Endothelial cell of umbilical vein (primary cell): Measurements from ENCODE around the gene HGFAC. TPM values are rescaled to one million over a fixed set of nuclear protein-coding genes. Genes with fewer than 3 reads are reported as not detected.

Source experiments
- BruUV-seq: library from RNA; stranded (reverse); fragments of 400-500 nt; replicated peaks from 2 replicates; lab custom pipeline; 2021; lab: Mats Ljungman, UMichigan
- CTCF ChIA-PET: fragments of 300-600, 350-600 bp; sonication (Branson Sonifier 250); formaldehyde crosslinking; loops from one replicate; lab custom pipeline; 2021; ENCODE audit warnings: antibody characterized with exemption, inconsistent platforms; lab: Charles Lee
- POLR2A ChIA-PET: fragments of 300-600, 350-600 bp; sonication (Branson Sonifier 250); formaldehyde crosslinking; loops from one replicate; lab custom pipeline; 2021; ENCODE audit warnings: antibody characterized with exemption, inconsistent platforms; lab: Charles Lee
- DNase-seq: peaks from one replicate; pipeline ENCODE4 v3.0.0-alpha.2; 2011; ENCODE audit warnings: low read depth, low spot score
- FAIRE-seq: peaks from 2 replicates; lab custom pipeline; 2011; peaks lifted over from hg19 to GRCh38; lab: Jason Lieb, UNC
- H2AFZ ChIP-seq: 2 replicates; pipeline ENCODE4 v1.6.0; 2012; ENCODE audit warnings: low read depth, low read length, control low read depth, inconsistent platforms
- H3K27ac ChIP-seq: 2 replicates; pipeline ENCODE4 v1.5.1; 2011; ENCODE audit warnings: low read depth, mild to moderate bottlenecking, control low read depth, low read length, moderate library complexity; ENCODE audit not compliant: insufficient read depth
- H3K27me3 ChIP-seq, 2 experiments: 2 replicates each; pipeline versions ENCODE4 v1.6.0 to v1.6.1; 2011; ENCODE audit warnings: low read length in 2 of 2, mixed read lengths in 1 of 2; ENCODE audit not compliant: control insufficient read depth in 2 of 2, insufficient read depth in 2 of 2
- H3K36me3 ChIP-seq, 2 experiments: 2 replicates in 1 of 2; 3 replicates in 1 of 2; pipeline ENCODE4 v1.5.1; 2011; ENCODE audit warnings: low read length in 2 of 2, mild to moderate bottlenecking in 1 of 2, moderate library complexity in 1 of 2; ENCODE audit not compliant: control insufficient read depth in 2 of 2, insufficient read depth in 2 of 2; ENCODE audit errors: extremely low read depth in 1 of 2
- H3K4me1 ChIP-seq: 3 replicates; pipeline ENCODE4 v1.5.1; 2011; ENCODE audit warnings: mild to moderate bottlenecking, low read length; ENCODE audit not compliant: control insufficient read depth, insufficient read depth; ENCODE audit errors: extremely low read depth
- H3K4me2 ChIP-seq: 2 replicates; pipeline ENCODE4 v1.6.1; 2011; ENCODE audit warnings: low read length, control low read depth, mixed read lengths; ENCODE audit not compliant: insufficient read depth
- H3K4me3 ChIP-seq, 3 experiments: fragments of 200-600 bp in 1 of 3; sonication (generic), shearing (Covaris generic) in 1 of 3; replicated peaks in 1 of 3; 2 replicates each; pipeline ENCODE4 v1.5.1; 2011 to 2016; ENCODE audit warnings: control low read depth in 3 of 3, low read length in 3 of 3, mild to moderate bottlenecking in 2 of 3, inconsistent platforms in 1 of 3, low read depth in 1 of 3, moderate library complexity in 1 of 3; ENCODE audit not compliant: insufficient read depth in 1 of 3
- H3K79me2 ChIP-seq: 2 replicates; pipeline ENCODE4 v1.6.0; 2012; ENCODE audit warnings: low read length, inconsistent platforms; ENCODE audit not compliant: control insufficient read depth, insufficient read depth
- H3K9ac ChIP-seq: replicated peaks from 2 replicates; pipeline ENCODE3; 2011; ENCODE audit warnings: low read length, control low read depth; ENCODE audit not compliant: insufficient read depth; ENCODE audit errors: extremely low read depth
- H3K9me1 ChIP-seq: replicated peaks from 3 replicates; pipeline ENCODE4 v1.6.0; 2011; ENCODE audit warnings: mild to moderate bottlenecking, low read length; ENCODE audit not compliant: control insufficient read depth, insufficient read depth; ENCODE audit errors: extremely low read depth
- H3K9me3 ChIP-seq: replicated peaks from 2 replicates; pipeline ENCODE4 v1.5.1; 2012; ENCODE audit warnings: low read length, inconsistent platforms; ENCODE audit not compliant: control insufficient read depth, insufficient read depth
- H4K20me1 ChIP-seq: replicated peaks from 2 replicates; pipeline ENCODE3; 2011; ENCODE audit warnings: mild to moderate bottlenecking, low read length; ENCODE audit not compliant: control insufficient read depth, insufficient read depth; ENCODE audit errors: extremely low read depth
- EZH2 ChIP-seq: IDR thresholded peaks from 2 replicates; pipeline ENCODE4 v1.6.1; 2012; ENCODE audit warnings: borderline replicate concordance, low read depth, mild to moderate bottlenecking, moderate library complexity, low read length, inconsistent platforms; ENCODE audit not compliant: severe bottlenecking
- FOS ChIP-seq: IDR thresholded peaks from 2 replicates; pipeline ENCODE4 v1.6.1; 2011; ENCODE audit warnings: mild to moderate bottlenecking, low read length, moderate library complexity, borderline replicate concordance; ENCODE audit not compliant: insufficient read depth
- GATA2 ChIP-seq: IDR thresholded peaks from 2 replicates; pipeline ENCODE4 v1.7.0; 2011; ENCODE audit warnings: low read depth, mild to moderate bottlenecking, moderate library complexity, mixed read lengths, low read length; ENCODE audit not compliant: insufficient read length, insufficient read depth
- JUN ChIP-seq: IDR thresholded peaks from 2 replicates; pipeline ENCODE4 v1.6.1; 2011; ENCODE audit warnings: borderline replicate concordance, low read depth; ENCODE audit not compliant: insufficient read length, insufficient read depth
- MAX ChIP-seq: IDR thresholded peaks from 2 replicates; pipeline ENCODE4 v1.6.1; 2011; ENCODE audit not compliant: insufficient read depth, insufficient read length
- MYC ChIP-seq: IDR thresholded peaks from one replicate; pipeline ENCODE4 v1.6.1; 2011; ENCODE audit warnings: mild to moderate bottlenecking, low read depth, low read length
- POLR2A ChIP-seq: IDR thresholded peaks from 2 replicates; pipeline ENCODE4 v1.6.1; 2012; ENCODE audit warnings: low read depth, mild to moderate bottlenecking, control low read depth, low read length
- POLR2AphosphoS5 ChIP-seq: IDR thresholded peaks from 2 replicates; pipeline ENCODE4 v1.6.1; 2012; ENCODE audit warnings: low read depth, mild to moderate bottlenecking, control low read depth, low read length, moderate library complexity; ENCODE audit not compliant: insufficient read depth
- dilution Hi-C: fragments of 300-500 bp; cut with MboI; formaldehyde crosslinking; loops from one replicate; pipeline ENCODE4 v1.15.0; 2019; ENCODE audit warnings: low sequenced_read_pairs; ENCODE audit not compliant: extremely low pct_ligation_motif_present
- intact Hi-C: fragments of 100-400 bp; cut with micrococcal nuclease; formaldehyde crosslinking; loops from one replicate; pipeline ENCODE4 v1.10.0; 2022
- polyA plus RNA-seq, 4 experiments: library from polyadenylated mRNA; depleted of rRNA in 3 of 4; stranded (reverse) in 3 of 4; unstranded in 1 of 4; fragments of >200 nt; gene quantifications; 2 replicates each; pipeline versions ENCODE4 v1.2.1 to v1.2.3, GENCODE V29; 2011 to 2012; ENCODE audit warnings: missing spikeins in 1 of 4
- total RNA-seq: library from RNA; stranded (reverse); gene quantifications from 2 replicates; pipeline ENCODE4 v1.2.3, GENCODE V29; 2021
- TF ChIP-seq, protein P1 (sequence below), 2 donors: IDR thresholded peaks; 1 replicate in 1 of 2; 2 replicates in 1 of 2; pipeline ENCODE4 v1.5.1; 2011; ENCODE audit warnings: low read length in 2 of 2, mild to moderate bottlenecking in 2 of 2, moderate library complexity in 2 of 2, control low read depth in 1 of 2, inconsistent platforms in 1 of 2, low read depth in 1 of 2; ENCODE audit not compliant: insufficient read depth in 1 of 2; ENCODE audit errors: extremely low read depth in 1 of 2

The HGFAC gene
- total and polyA plus RNA-seq, 2 donors (not counting 3 experiments of a cell fraction or from before 2014, with no cell fraction given): 0.36 to 0.49 TPM

- no peaks in the 10 kb centered on the region for H3K4me1 ChIP-seq
- H3K9me3 ChIP-seq: no peaks in the 10 kb centered on the region
- peaks cover 0 to 30% of the 10 kb centered on the region in 2 experiments for H3K36me3 ChIP-seq
- H3K27ac ChIP-seq: no peak overlapping the region
- H3K4me2 ChIP-seq: no peak overlapping the region
- H3K79me2 ChIP-seq: peaks cover 2% of the 10 kb centered on the region
- intact Hi-C loops: no loop called here
- H3K9ac ChIP-seq: no peak overlapping the region
- DNase-seq (no peak), FAIRE-seq (no peak)
- no peaks in the 10 kb centered on the region for H4K20me1 ChIP-seq
- TF ChIP-seq POLR2AphosphoS5 (no peak), FOS (no peak), GATA2 (no peak), MYC (no peak)
- TF ChIP-seq, protein P1, sequence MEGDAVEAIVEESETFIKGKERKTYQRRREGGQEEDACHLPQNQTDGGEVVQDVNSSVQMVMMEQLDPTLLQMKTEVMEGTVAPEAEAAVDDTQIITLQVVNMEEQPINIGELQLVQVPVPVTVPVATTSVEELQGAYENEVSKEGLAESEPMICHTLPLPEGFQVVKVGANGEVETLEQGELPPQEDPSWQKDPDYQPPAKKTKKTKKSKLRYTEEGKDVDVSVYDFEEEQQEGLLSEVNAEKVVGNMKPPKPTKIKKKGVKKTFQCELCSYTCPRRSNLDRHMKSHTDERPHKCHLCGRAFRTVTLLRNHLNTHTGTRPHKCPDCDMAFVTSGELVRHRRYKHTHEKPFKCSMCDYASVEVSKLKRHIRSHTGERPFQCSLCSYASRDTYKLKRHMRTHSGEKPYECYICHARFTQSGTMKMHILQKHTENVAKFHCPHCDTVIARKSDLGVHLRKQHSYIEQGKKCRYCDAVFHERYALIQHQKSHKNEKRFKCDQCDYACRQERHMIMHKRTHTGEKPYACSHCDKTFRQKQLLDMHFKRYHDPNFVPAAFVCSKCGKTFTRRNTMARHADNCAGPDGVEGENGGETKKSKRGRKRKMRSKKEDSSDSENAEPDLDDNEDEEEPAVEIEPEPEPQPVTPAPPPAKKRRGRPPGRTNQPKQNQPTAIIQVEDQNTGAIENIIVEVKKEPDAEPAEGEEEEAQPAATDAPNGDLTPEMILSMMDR (IDR thresholded peaks at IDR 0.05; ENCODE audit: extremely low read depth in 1 of 2, insufficient read depth in 1 of 2, low read depth in 1 of 2, low read length in 2 of 2): no peak
- H2AFZ ChIP-seq: no peak overlapping the region
- CTCF ChIA-PET: interaction anchor here (2.7 kb wide), 1 partner anchor 70 kb away, joined by 6 read pairs; no protein-coding TSS in a partner anchor
- no peaks in the 10 kb centered on the region for H3K9me1 ChIP-seq
- BruUV-seq: no TSS peak
- POLR2A ChIA-PET: no interaction called here
- H3K27me3 ChIP-seq: no peaks in the 10 kb centered on the region
- no peak overlapping the region for H3K4me3 ChIP-seq
- dilution Hi-C loops: no loop called here
Measured at GRCh38 chr4:3416270-3416669, 25.5 kb upstream of the HGFAC start.

GRCh38 chr4:3416821-3417221 lies 24.9 kb upstream of the HGFAC start:
- H3K27ac ChIP-seq: no peak overlapping the region
- CTCF ChIA-PET: interaction anchor here (2.7 kb wide), 1 partner anchor 71 kb away, joined by 6 read pairs; no protein-coding TSS in a partner anchor

More at GRCh38 chr4:3416821-3417221, 24.9 kb upstream of the HGFAC start:
- Histone ChIP-seq H3K36me3 (peaks cover 0 to 30% of the 10 kb centered on the region in 2 experiments), H3K79me2 (peaks cover 2% of the 10 kb centered on the region), H3K9me1 (no peaks in the 10 kb centered on the region), H3K27me3 (no peaks in the 10 kb centered on the region), H3K9ac (no peak overlapping the region), H3K9me3 (no peaks in the 10 kb centered on the region), H4K20me1 (no peaks in the 10 kb centered on the region), H2AFZ (no peak overlapping the region), H3K4me2 (no peak overlapping the region), H3K4me3 (no peak overlapping the region), H3K4me1 (no peaks in the 10 kb centered on the region)
- intact Hi-C loops: no loop called here
- POLR2A ChIA-PET: no interaction called here
- TF ChIP-seq POLR2A (no peak), EZH2 (no peak), MYC (no peak), POLR2AphosphoS5 (no peak), JUN (no peak), GATA2 (no peak), FOS (no peak), MAX (no peak)
- TF ChIP-seq, protein P1 (IDR thresholded peaks at IDR 0.05; ENCODE audit: extremely low read depth in 1 of 2, insufficient read depth in 1 of 2, low read depth in 1 of 2, low read length in 2 of 2): no peak
- DNase-seq (no peak), FAIRE-seq (no peak)
- dilution Hi-C loops: no loop called here
- BruUV-seq: no TSS peak
